Transverse colon (tissue), 4 donors: Measurements from ENCODE around the gene SAP30. TPM values are rescaled to one million over a fixed set of nuclear protein-coding genes. Genes with fewer than 3 reads are reported as not detected.

Experiments
- DNase-seq: peaks from one replicate; pipeline ENCODE4 v3.0.0-alpha.2; 2019
- H3K27ac ChIP-seq, 4 donors: fragments of 200-600 bp; sonication (generic); 2 replicates each; pipeline ENCODE4 v1.5.1; 2016 to 2018; ENCODE audit warnings: inconsistent platforms in 4 of 4
- H3K27me3 ChIP-seq: fragments of 200-600 bp; sonication (generic); 2 replicates; pipeline ENCODE4 v1.5.1; 2017; ENCODE audit warnings: inconsistent platforms
- H3K36me3 ChIP-seq, 4 donors: fragments of 200-600 bp; sonication (generic); 2 replicates each; pipeline ENCODE4 v1.5.1; 2017 to 2019; ENCODE audit warnings: inconsistent platforms in 4 of 4
- H3K4me1 ChIP-seq, 4 donors: fragments of 200-600 bp; sonication (generic); 2 replicates each; pipeline ENCODE4 v1.5.1; 2017 to 2020; ENCODE audit warnings: inconsistent platforms in 4 of 4
- H3K4me3 ChIP-seq, 4 donors: fragments of 200-600 bp; sonication (generic); 1 replicate in 1 of 4; 2 replicates in 3 of 4; pipeline versions ENCODE4 v1.5.1 to v1.6.1; 2017 to 2019; ENCODE audit warnings: inconsistent platforms in 4 of 4
- H3K9me3 ChIP-seq, 2 donors: fragments of 200-600 bp; sonication (generic); 2 replicates each; pipeline ENCODE4 v1.5.1; 2017 to 2019; ENCODE audit warnings: inconsistent platforms in 2 of 2
- EP300 ChIP-seq: sonication (generic); formaldehyde crosslinking; IDR thresholded peaks from one replicate; pipeline ENCODE4 v1.6.1; 2017; ENCODE audit warnings: antibody characterized with exemption, low read depth
- POLR2A ChIP-seq: fragments of 450-650 bp; IDR thresholded peaks from one replicate; pipeline ENCODE4 v1.6.1; 2016; ENCODE audit warnings: antibody characterized with exemption, mild to moderate bottlenecking, moderate library complexity
- POLR2AphosphoS5 ChIP-seq, 3 donors: sonication (generic); formaldehyde crosslinking; IDR thresholded peaks; one replicate each; pipeline ENCODE4 v1.6.1; 2016; ENCODE audit warnings: antibody characterized with exemption in 3 of 3
- WGBS, 2 donors: methylation state at CpG; one replicate each; pipeline ENCODE4 v1.1.5; 2018; ENCODE audit warnings: low coverage in 1 of 2; 5-methylcytosine and 5-hydroxymethylcytosine counted together
- in situ Hi-C, 4 donors: fragments of 200-750 bp; cut with MboI; loops; one replicate each; pipeline versions ENCODE4 v1.15.0 to v1.15.1; 2017; ENCODE audit warnings: low sequenced_read_pairs in 3 of 4, low pct_ligation_motif_present in 1 of 4, low pct_unique_long_range_greater_than_20kb in 1 of 4
- intact Hi-C: fragments of 100-400 bp; cut with DNase I; formaldehyde crosslinking; loops from one replicate; pipeline ENCODE4 v1.15.1; 2023; ENCODE audit warnings: low total_unique reads
- total RNA-seq, 4 donors: library from RNA; depleted of rRNA; stranded (reverse); fragments of >200 nt; gene quantifications; one replicate each; pipeline ENCODE4 v1.1.0, GENCODE V29; 2016
- TF ChIP-seq, protein P1 (sequence below), 5 experiments: fragments of 200-600 bp in 3 of 5; fragments of 450-650 bp in 2 of 5; sonication (generic) in 3 of 5; IDR thresholded peaks; 1 replicate in 2 of 5; 2 replicates in 3 of 5; pipeline ENCODE4 v1.5.1; 2016 to 2017; ENCODE audit warnings: antibody characterized with exemption in 5 of 5, inconsistent platforms in 3 of 5, mild to moderate bottlenecking in 2 of 5, moderate library complexity in 1 of 5

The SAP30 gene
- total RNA-seq, 4 donors from 2014 or later = 3.8 to 15.3 (median 14.7) TPM

DNA sequence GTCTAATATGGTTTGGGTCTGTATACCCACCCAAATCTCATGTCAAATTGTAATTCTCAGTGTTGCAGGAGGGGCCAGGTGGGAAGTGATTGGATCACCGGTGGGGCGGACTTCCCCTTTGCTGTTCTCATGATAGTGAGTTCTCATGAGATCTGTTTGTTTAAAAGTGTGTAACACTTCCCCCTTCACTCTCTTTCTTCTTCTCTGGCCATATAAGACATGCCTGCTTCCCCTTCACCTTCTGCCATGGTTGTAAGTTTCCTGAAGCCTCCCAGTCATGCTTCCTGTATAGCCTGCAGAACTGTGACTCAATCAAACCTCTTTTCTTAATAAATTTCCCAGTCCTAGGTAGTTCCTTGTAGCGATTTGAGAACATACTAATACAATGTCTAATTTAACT lies 47.9 kb downstream of the SAP30 start:
- Histone ChIP-seq H3K4me1 (no peaks in the 10 kb centered on the region), H3K27me3 (no peaks in the 10 kb centered on the region), H3K36me3 (no peaks in the 10 kb centered on the region), H3K27ac (no peak overlapping the region), H3K4me3 (no peak overlapping the region), H3K9me3 (no peaks in the 10 kb centered on the region)
- no peak for DNase-seq
- TF ChIP-seq POLR2AphosphoS5 (IDR thresholded peaks at IDR 0.05) (no peak), POLR2A (no peak), EP300 (no peak)
- TF ChIP-seq, protein P1, sequence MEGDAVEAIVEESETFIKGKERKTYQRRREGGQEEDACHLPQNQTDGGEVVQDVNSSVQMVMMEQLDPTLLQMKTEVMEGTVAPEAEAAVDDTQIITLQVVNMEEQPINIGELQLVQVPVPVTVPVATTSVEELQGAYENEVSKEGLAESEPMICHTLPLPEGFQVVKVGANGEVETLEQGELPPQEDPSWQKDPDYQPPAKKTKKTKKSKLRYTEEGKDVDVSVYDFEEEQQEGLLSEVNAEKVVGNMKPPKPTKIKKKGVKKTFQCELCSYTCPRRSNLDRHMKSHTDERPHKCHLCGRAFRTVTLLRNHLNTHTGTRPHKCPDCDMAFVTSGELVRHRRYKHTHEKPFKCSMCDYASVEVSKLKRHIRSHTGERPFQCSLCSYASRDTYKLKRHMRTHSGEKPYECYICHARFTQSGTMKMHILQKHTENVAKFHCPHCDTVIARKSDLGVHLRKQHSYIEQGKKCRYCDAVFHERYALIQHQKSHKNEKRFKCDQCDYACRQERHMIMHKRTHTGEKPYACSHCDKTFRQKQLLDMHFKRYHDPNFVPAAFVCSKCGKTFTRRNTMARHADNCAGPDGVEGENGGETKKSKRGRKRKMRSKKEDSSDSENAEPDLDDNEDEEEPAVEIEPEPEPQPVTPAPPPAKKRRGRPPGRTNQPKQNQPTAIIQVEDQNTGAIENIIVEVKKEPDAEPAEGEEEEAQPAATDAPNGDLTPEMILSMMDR (IDR thresholded peaks at IDR 0.05) = no peak
- in situ Hi-C loops (loop anchor here (5.0 to 25.0 kb wide), 6 partner anchors 101 to 894 kb away; partner anchors contain the start of gene GALNT7 (in 1 of the 4)), intact Hi-C loops (loop anchor here (5.0 kb wide), 2 partner anchors 86 to 101 kb away; partner anchors contain the start of gene HMGB2)
- 57 to 77% methylated on average over 1 to 3 of the region's 3 CpGs for WGBS, 2 donors

DNA sequence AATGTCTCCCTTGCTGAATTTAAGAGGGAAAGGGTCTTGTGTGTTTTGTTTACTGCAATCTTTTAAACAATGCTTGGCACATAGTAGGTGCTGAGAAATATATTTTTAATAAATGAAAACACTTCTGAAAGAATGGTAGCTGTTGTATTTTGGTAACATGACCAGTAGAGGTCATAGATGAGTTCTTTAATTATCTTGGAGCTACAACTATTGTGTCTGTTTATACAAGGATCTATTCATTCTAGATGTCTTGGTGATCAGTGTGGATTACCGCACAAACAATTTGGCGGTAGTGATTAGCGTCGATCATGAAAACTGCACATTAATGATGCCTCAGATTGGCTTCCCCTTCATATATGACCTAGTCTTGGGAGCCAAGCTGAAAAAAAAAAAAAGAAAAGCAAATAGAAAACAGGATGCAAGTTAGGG lies 49.6 kb downstream of the SAP30 start:
- in situ Hi-C loops (loop anchor here (10.0 to 25.0 kb wide), 4 partner anchors 74 to 892 kb away; partner anchors contain the start of gene GALNT7 (in 1 of the 4)), intact Hi-C loops (loop anchor here (2.0 kb wide), 1 partner anchor 74 kb away; no protein-coding TSS in a partner anchor)

DNA sequence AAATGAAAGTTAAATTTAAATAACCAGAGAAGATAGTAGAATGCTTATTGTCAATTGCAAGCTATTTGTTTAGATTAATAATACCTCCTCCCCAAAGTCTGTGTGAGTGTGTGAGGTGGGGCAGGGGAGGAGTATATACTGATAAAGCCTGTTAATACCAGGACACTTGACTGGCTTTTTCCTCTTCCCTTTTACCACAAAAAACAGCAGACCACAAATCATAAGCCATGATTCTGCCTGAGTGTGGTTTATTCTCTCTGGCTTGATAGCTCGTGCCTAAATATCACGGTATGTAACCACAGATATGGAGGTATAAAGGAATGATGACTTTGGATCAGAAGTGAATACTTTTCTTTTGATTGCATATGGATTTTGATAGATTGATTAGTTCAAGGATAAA lies 50.0 kb downstream of the SAP30 start:
- no peak for TF ChIP-seq EP300
- H3K4me1 ChIP-seq = peaks cover 0 to 6% (median 1%) of the 10 kb centered on the region in 4 donors
- intact Hi-C loops = loop anchor here (2.0 kb wide), 1 partner anchor 74 kb away; no protein-coding TSS in a partner anchor
- H3K27ac ChIP-seq = no peak overlapping the region
- no peaks in the 10 kb centered on the region for H3K27me3 ChIP-seq
- H3K4me3 ChIP-seq = no peak overlapping the region
- in situ Hi-C loops = loop anchor here (10.0 to 25.0 kb wide), 4 partner anchors 74 to 892 kb away; partner anchors contain the start of gene GALNT7 (in 1 of the 4)
- H3K9me3 ChIP-seq = no peaks in the 10 kb centered on the region
- WGBS, 2 donors = 94% methylated on average over 2 of the region's 2 CpGs
- DNase-seq = no peak
- H3K36me3 ChIP-seq = no peaks in the 10 kb centered on the region

More for the DNA sequence above, 49.6 kb downstream of the SAP30 start:
- Histone ChIP-seq H3K9me3 (no peaks in the 10 kb centered on the region), H3K27ac (no peak overlapping the region), H3K4me3 (no peak overlapping the region), H3K27me3 (no peaks in the 10 kb centered on the region), H3K4me1 (peaks cover 0 to 5% (median under 1%) of the 10 kb centered on the region in 4 donors), H3K36me3 (no peaks in the 10 kb centered on the region)
- no peak for DNase-seq
- TF ChIP-seq, protein P1 (IDR thresholded peaks at IDR 0.05) = peak; percentile 37 to 65 (median 43)
- TF ChIP-seq EP300 (no peak), POLR2A (no peak), POLR2AphosphoS5 (IDR thresholded peaks at IDR 0.05) (no peak)
- 7 to 38% methylated on average over 4 of the region's 4 CpGs for WGBS, 2 donors

DNA sequence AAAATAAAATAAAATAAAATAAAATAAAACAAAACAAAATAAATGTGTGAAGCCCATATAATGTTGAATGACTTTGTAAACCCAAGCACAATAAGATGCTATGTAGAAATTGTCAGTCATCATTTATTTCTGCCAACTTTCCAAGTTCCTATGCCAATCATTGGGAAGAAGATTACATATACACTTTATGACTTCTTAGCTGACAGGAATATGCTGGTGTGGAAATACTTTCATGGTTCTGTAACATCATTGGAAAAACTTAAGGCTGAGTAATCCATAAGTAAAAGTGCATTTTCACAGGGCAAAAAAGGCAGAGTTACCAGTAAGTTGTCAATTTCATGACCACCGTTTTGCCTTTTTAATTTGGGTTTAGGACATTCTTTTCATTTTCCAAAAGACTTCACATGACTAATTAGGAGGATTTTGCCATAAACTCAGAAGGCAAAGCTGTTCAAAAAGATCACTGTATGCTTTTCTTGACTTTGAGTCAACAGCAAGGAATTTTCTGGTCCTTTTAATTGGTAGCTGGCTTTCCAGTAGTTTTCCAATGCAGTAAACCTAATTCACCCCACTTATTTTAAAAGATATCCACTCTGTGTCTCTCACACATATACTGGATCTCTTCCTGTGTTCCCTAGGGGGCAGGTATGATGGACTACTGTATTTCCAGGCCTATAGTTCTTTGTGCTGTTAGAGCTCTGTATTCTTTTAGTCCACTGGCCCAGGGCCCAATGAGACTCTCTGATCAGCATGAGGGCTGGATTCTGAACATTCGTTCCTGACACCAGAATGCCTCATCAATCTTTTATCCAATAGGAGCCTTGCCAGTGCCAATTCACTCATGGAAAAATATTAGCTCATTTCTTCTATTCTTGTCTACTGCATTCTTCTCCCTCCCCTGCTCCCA lies 54.4 kb downstream of the SAP30 start:
- TF ChIP-seq, protein P1 (IDR thresholded peaks at IDR 0.05) = no peak
- no peak for TF ChIP-seq EP300
- no peak for TF ChIP-seq POLR2A
- no peak for TF ChIP-seq POLR2AphosphoS5 (IDR thresholded peaks at IDR 0.05)
- H3K27ac ChIP-seq = peak overlapping the region in 2 of 4 donors; percentile 30 to 42
- H3K36me3 ChIP-seq = no peaks in the 10 kb centered on the region
- no peak overlapping the region for H3K4me3 ChIP-seq
- DNase-seq = no peak
- H3K9me3 ChIP-seq = no peaks in the 10 kb centered on the region
- in situ Hi-C loops = loop anchor here (10.0 to 25.0 kb wide), 4 partner anchors 70 to 887 kb away; partner anchors contain the start of gene GALNT7 (in 1 of the 4)
- WGBS, 2 donors = 76 to 79% methylated on average over 1 to 2 of the region's 2 CpGs
- peaks cover 0 to 6% (median 1%) of the 10 kb centered on the region in 4 donors for H3K4me1 ChIP-seq
- intact Hi-C loops = no loop called here
- H3K27me3 ChIP-seq = no peaks in the 10 kb centered on the region
